GM12873 (cell line): Measurements from ENCODE around the gene TMEM272.

Experiments used
- CTCF ChIP-seq: IDR thresholded peaks from 2 replicates; pipeline ENCODE4 v1.5.1; 2012; ENCODE audit warnings: low read depth, mild to moderate bottlenecking, moderate library complexity, low read length, control low read depth; ENCODE audit not compliant: insufficient read depth; ENCODE audit errors: missing control alignments

TMEM272 gene

GRCh38 chr13:51881296-51881695, 36.3 kb upstream of the TMEM272 start:
- no peak for TF ChIP-seq CTCF

GRCh38 chr13:51879133-51879532, 34.2 kb upstream of the TMEM272 start:
- TF ChIP-seq CTCF = no peak

GRCh38 chr13:51874651-51875050, 29.7 kb upstream of the TMEM272 start:
- no peak for TF ChIP-seq CTCF

- no peak for TF ChIP-seq CTCF
These were observed 28.9 kb upstream of the TMEM272 start for GRCh38 chr13:51873837-51874236.

GRCh38 chr13:51873117-51873798, 28.3 kb upstream of the TMEM272 start:
- no peak for TF ChIP-seq CTCF

GRCh38 chr13:51870616-51871015, 25.6 kb upstream of the TMEM272 start:
- no peak for TF ChIP-seq CTCF

- TF ChIP-seq CTCF = no peak
These were observed 24.9 kb upstream of the TMEM272 start for GRCh38 chr13:51869916-51870315.
